ENCODE data around the gene UBTD1. TPM values are rescaled to one million over a fixed set of nuclear protein-coding genes. Genes with fewer than 3 reads are reported as not detected.
"Not testable (repeated sequence)": the region's sequence is repeated elsewhere in the genome, so short reads cannot be mapped to it uniquely, and the experiment has no call there.

UBTD1 gene
- total RNA-seq, 1 donor from 2014 or later, result 1.7 TPM

DNA sequence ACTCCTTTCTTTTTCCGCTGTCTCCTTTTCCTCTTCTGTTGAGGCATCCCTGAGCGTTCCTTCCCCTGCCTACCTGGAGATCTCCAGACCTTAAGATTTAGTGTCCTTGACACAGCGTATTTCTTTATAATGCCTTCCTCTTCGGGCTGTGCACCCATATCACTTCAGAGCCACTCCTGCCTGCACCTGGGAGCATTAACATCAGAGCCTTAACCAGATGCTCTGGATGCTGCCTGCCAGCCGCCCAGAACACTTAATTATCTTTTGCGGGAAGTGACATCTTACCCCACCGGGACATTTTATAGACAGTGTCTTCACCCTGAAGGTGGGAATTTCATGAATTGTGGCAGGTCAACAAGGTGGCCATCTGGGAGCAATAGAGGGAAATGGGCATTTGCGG lies 24.2 kb downstream of the UBTD1 start:
- intact Hi-C loops (cut with micrococcal nuclease), result no loop called here
- no peaks in the 10 kb centered on the region for H3K4me1 Mint-ChIP-seq (ENCODE audit: low read depth)
- H3K36me3 Mint-ChIP-seq (ENCODE audit: low read depth), result no peaks in the 10 kb centered on the region
- no peak overlapping the region for H3K4me3 Mint-ChIP-seq
- no peak overlapping the region for H3K27ac Mint-ChIP-seq
- peaks cover 16% of the 10 kb centered on the region for H3K27me3 Mint-ChIP-seq (ENCODE audit: insufficient read depth)
- no peaks in the 10 kb centered on the region for H3K9me3 Mint-ChIP-seq
- DNase-seq (ENCODE audit: low spot score), result no peak

DNA sequence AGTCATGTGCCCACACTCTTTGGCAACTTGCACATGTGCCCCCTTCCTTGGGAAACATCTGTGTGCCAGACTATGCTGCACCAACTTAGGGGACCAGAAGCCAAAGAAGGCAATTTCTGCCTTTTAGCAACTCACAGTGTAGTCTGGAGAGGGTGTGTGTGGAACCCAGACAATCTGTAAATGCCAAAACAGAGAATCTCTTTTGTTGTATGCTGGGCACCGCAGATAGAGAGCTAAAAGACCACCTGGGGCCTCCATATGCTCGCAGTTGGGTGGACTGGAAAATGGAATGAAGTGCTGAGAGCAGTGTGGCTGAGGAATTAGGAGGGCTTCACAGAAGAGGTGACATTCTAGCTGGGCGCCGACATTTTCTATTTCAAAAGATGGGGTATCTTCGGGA lies 26.4 kb downstream of the UBTD1 start:
- no peaks in the 10 kb centered on the region for H3K9me3 Mint-ChIP-seq

DNA sequence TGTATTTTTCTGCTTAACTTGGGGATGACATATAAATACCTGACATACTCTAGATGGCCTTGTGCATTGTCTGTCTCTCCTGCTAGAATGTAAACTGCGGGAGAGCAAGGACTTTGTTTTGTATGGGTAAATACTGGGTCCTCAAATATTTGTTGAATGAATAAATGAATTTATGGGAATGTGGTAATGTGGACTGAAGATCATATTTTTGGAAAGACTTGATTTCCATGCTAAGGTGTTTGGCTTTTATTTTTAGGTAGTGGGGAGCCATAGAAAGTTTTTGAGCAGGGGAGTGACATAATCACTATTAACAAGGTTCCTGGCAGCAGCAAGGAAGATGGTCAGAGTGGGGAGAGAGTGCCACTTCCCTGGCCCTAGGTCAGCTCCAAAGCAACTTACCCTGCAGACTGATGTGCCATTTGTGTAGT lies 27.0 kb downstream of the UBTD1 start:
- no peaks in the 10 kb centered on the region for H3K36me3 Mint-ChIP-seq (ENCODE audit: low read depth)
- H3K4me1 Mint-ChIP-seq (ENCODE audit: low read depth), result no peaks in the 10 kb centered on the region
- H3K4me3 Mint-ChIP-seq, result no peak overlapping the region
- peaks cover 14% of the 10 kb centered on the region for H3K27me3 Mint-ChIP-seq (ENCODE audit: insufficient read depth)
- H3K27ac Mint-ChIP-seq, result no peak overlapping the region
- intact Hi-C loops (cut with micrococcal nuclease), result no loop called here
- H3K9me3 Mint-ChIP-seq, result no peaks in the 10 kb centered on the region
- no peak for DNase-seq (ENCODE audit: low spot score)

More for the DNA sequence above, 26.4 kb downstream of the UBTD1 start:
- intact Hi-C loops (cut with micrococcal nuclease), result no loop called here
- Mint-ChIP-seq H3K36me3 (ENCODE audit: low read depth) (no peaks in the 10 kb centered on the region), H3K27me3 (ENCODE audit: insufficient read depth) (peaks cover 16% of the 10 kb centered on the region), H3K4me1 (ENCODE audit: low read depth) (no peaks in the 10 kb centered on the region), H3K4me3 (no peak overlapping the region), H3K27ac (no peak overlapping the region)
- no peak for DNase-seq (ENCODE audit: low spot score)

DNA sequence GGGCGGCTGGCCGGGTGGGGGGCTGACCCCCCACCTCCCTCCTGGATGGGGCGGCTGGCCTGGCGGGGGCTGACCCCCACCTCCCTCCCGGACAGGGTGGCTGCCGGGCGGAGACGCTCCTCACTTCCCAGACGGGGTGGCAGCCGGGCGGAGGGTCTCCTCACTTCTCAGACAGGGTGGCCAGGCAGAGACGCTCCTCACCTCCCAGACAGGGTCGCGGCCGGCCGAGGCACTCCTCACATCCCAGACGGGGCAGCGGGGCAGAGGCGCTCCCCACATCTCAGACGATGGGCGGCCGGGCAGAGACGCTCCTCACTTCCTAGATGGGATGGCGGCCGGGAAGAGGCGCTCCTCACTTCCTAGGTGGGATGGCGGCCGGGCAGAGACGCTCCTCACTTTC lies 30.2 kb downstream of the UBTD1 start:
- DNase-seq (ENCODE audit: low spot score); H3K27ac Mint-ChIP-seq; H3K36me3 Mint-ChIP-seq (ENCODE audit: low read depth); H3K9me3 Mint-ChIP-seq; H3K4me1 Mint-ChIP-seq (ENCODE audit: low read depth); H3K27me3 Mint-ChIP-seq (ENCODE audit: insufficient read depth); H3K4me3 Mint-ChIP-seq; intact Hi-C loops (cut with micrococcal nuclease): not testable (repeated sequence)

DNA sequence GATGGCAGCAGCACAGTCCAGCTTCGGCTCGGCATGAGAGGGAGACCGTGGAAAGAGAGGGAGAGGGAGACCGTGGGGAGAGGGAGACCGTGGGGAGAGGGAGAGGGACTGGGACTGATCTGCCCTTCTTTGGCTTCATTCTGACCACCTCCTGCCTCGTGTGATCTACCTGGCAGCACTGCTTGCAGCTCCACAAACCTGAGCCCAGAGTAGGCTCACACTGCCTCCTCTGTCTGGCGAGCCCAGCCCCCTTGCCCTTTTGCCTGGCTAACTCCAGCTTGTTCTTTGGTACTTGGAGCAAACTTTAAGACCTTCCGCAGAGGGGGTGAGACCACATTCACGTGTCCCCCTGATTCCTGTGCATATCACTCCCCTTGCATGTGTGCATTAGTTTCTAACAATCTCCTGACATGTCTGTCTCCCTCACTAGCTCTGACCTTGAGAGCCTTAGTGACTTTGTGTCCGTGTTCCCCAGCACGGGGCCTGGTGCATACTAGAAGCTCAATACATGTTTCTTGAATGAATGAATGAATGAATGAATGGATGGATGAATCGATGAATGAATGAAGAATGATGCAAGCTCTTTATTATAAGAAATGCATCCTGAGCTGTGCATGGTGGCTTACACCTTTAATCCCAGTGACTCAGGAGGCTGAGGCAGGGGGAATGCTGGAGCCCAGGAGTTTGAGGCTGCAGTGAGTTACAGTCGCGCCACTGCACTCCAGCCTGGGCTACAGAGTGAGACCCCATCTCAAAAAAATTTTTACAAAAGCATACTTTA lies 31.2 kb downstream of the UBTD1 start:
- Mint-ChIP-seq H3K9me3 (no peaks in the 10 kb centered on the region), H3K4me1 (ENCODE audit: low read depth) (no peaks in the 10 kb centered on the region), H3K27ac (no peak overlapping the region), H3K36me3 (ENCODE audit: low read depth) (no peaks in the 10 kb centered on the region), H3K4me3 (no peak overlapping the region), H3K27me3 (ENCODE audit: insufficient read depth) (peaks cover 6% of the 10 kb centered on the region)
- intact Hi-C loops (cut with micrococcal nuclease), result no loop called here
- no peak for DNase-seq (ENCODE audit: low spot score)

DNA sequence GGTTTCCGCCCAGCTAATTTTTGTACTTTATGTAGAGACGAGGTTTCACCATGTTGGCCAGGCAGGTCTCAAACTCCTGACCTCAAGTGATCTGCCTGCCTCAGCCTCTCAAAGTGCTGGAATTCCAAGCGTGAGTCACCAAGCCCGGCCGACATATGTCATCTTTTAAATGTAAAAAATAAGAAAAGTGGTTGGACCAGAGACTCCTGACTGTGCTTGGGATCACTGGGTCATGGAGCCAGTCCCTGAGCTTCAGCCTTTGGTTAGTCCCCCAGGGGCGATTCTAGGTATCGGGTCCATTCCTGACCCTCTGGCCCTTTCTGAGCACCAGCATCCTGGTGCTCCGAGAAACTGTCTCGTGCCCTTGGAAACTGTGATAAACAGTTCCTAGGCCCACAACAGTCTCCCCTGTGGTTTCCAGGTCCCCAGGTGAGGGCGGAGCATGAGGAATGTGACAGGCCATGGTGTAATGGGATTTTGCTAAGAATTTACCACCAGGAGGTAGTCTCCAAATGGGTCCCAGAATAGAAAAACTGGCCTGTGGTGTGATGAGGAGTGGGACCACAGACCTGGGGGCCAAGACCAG lies 32.8 kb downstream of the UBTD1 start:
- DNase-seq (ENCODE audit: low spot score), result no peak
- H3K4me3 Mint-ChIP-seq, result no peak overlapping the region
- H3K27ac Mint-ChIP-seq, result no peak overlapping the region
- H3K27me3 Mint-ChIP-seq (ENCODE audit: insufficient read depth), result peaks cover 4% of the 10 kb centered on the region
- H3K9me3 Mint-ChIP-seq, result no peaks in the 10 kb centered on the region
- intact Hi-C loops (cut with micrococcal nuclease), result no loop called here
- H3K4me1 Mint-ChIP-seq (ENCODE audit: low read depth), result no peaks in the 10 kb centered on the region
- no peaks in the 10 kb centered on the region for H3K36me3 Mint-ChIP-seq (ENCODE audit: low read depth)

DNA sequence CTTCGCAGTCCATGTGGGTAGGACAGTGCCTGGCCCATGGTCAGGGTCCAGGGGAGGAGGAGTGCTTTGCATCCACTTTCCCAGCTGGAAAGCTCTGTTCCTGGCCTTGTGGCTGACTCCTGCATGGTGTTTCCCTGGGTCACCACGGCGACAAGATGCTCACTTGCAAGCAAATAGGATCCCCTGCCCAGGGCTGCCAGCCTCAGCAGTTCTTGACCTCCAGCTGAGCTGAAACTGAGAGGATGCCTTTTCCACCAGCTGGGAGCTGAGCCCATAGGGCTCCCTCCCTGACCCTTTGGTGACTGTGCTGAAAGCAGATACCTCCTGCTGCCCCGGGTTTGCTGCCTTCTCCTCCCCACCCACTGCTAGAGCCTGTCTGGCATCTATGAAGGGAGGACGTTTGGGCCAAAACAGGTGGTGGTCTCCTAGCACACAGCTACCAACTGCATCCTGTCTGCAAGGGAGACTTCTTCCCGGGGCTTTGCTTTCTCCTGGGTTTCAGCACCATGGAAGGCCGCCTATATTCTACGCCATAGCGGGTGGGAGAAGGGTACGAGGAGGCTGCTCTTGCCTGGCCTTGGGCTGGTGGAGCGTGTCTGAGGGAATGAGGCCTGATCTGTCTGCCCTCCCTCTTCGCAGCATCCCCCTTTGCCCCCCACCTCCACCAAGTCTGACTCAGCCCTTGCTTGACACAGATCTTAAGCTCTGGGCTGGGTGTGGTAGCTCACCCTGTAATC lies 34.4 kb downstream of the UBTD1 start:
- Mint-ChIP-seq H3K4me3 (no peak overlapping the region), H3K36me3 (ENCODE audit: low read depth) (no peaks in the 10 kb centered on the region), H3K9me3 (no peaks in the 10 kb centered on the region), H3K27ac (no peak overlapping the region), H3K27me3 (ENCODE audit: insufficient read depth) (peaks cover 4% of the 10 kb centered on the region), H3K4me1 (ENCODE audit: low read depth) (no peaks in the 10 kb centered on the region)
- intact Hi-C loops (cut with micrococcal nuclease), result no loop called here
- no peak for DNase-seq (ENCODE audit: low spot score)

DNA sequence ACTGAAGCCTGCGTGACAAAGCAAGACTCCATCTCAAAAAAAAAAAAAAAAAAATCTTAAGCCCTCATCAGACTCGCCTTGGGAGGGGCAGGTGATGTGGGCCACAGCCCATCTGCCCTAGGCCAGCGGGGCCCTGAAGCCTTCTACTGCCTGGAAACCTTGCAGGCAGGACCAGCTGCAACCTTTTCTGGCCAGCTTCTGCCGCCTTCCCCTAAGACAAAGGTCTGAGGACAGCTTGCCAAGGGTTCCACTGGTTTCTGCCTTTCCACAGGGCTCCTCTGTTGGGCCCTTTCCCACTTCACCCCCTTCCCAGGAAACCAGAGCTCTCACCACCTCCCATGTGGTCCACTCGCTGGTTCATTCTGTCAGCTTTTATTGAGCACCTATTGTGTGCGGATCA lies 35.2 kb downstream of the UBTD1 start:
- no peak for DNase-seq (ENCODE audit: low spot score)
- H3K27ac Mint-ChIP-seq, result no peak overlapping the region
- intact Hi-C loops (cut with micrococcal nuclease), result loop anchor here (1.0 kb wide), 1 partner anchor 19 kb away; no protein-coding TSS in a partner anchor
- H3K36me3 Mint-ChIP-seq (ENCODE audit: low read depth), result no peaks in the 10 kb centered on the region
- no peaks in the 10 kb centered on the region for H3K9me3 Mint-ChIP-seq
- peaks cover 4% of the 10 kb centered on the region for H3K27me3 Mint-ChIP-seq (ENCODE audit: insufficient read depth)
- H3K4me3 Mint-ChIP-seq, result no peak overlapping the region
- H3K4me1 Mint-ChIP-seq (ENCODE audit: low read depth), result no peaks in the 10 kb centered on the region

DNA sequence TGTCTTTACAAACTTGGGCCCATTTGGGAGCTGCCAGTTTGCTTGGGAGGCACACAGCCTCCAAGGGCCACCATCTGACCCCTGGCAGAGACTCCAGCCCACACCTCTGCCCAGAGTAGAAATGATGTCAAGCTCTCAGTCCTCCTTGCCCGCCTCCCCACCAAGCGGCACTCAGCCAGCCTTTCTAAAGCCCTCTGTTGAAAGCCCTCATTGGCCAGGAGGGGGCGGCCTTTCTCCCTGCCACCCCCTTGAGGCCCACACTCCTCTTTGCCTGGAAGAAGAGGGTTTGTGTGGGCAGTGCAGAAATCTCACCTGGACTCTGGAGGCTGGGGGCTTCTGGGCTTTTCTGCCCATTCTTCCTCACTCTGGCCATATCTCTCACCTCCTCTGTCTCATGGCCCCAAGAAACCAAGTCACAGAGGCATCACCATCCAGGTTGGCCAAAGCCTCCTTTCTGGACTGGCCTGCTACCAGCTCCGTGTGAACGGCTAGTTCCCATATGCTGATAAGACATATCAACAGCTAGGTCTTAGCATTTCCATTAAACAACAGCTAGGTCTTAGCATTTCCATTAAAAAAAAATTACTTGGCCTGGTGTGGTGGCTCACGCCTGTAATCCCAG lies 36.1 kb downstream of the UBTD1 start:
- Mint-ChIP-seq H3K27me3 (ENCODE audit: insufficient read depth) (peaks cover 2% of the 10 kb centered on the region), H3K4me3 (no peak overlapping the region), H3K9me3 (no peaks in the 10 kb centered on the region), H3K36me3 (ENCODE audit: low read depth) (no peaks in the 10 kb centered on the region), H3K4me1 (ENCODE audit: low read depth) (no peaks in the 10 kb centered on the region), H3K27ac (no peak overlapping the region)
- intact Hi-C loops (cut with micrococcal nuclease), result loop anchor here (1.0 kb wide), 1 partner anchor 18 kb away; no protein-coding TSS in a partner anchor
- DNase-seq (ENCODE audit: low spot score), result no peak

DNA sequence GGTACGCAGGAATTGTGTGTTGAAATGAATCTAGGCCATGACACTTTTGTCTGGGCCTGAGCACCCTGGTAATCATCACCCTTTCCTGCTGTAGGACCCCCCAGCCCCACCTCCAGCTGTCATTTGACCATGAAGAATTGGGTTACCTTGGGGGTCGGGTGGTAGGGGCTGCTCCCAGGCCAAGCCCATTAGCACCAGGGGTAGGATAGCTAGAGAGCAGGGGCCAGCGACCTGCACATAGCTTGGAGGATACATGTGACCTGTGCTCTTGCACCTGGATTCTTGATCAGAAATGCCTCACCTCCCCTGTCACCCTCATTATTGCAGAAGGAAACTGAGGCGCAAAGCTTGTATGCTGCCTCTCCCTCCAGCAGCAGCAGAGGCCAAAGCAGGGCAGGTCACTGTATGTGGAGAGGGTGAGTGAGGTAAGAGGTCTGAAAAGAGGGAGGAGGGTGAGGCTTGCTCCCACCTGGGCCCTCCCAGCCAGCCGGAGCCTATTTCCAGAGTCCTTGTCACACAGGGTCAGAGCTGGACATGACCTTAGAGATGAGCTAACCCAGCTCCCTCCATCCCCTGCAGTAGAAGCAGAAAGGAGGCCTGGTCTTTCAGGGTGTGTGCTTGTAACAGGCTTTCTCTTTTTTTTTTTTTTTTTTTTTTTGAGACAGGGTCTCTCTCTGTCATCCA lies 38.6 kb downstream of the UBTD1 start:
- no peak overlapping the region for H3K4me3 Mint-ChIP-seq
- no peaks in the 10 kb centered on the region for H3K9me3 Mint-ChIP-seq
- DNase-seq (ENCODE audit: low spot score), result no peak
- H3K4me1 Mint-ChIP-seq (ENCODE audit: low read depth), result peaks cover 5% of the 10 kb centered on the region
- peaks cover 5% of the 10 kb centered on the region for H3K27me3 Mint-ChIP-seq (ENCODE audit: insufficient read depth)
- no peak overlapping the region for H3K27ac Mint-ChIP-seq
- no peaks in the 10 kb centered on the region for H3K36me3 Mint-ChIP-seq (ENCODE audit: low read depth)
- intact Hi-C loops (cut with micrococcal nuclease), result no loop called here

DNA sequence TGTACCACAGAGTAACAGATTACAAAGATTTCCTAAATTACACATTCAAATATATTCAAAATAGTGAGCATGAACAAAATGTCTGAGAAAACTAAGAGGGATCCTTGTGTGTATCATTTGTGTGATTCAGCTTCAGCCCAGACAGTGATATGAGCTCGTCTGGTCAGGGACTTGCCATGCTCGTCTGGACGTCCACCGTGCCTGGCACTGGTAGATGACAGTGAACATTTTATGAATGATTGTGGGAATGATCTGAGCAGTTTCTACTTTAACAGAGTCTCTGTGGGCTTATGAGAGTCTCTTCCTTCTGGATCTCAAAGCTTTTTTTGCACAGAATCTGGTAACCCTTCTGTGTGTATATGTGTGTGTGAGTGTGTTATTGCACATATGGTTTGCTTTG lies 39.7 kb downstream of the UBTD1 start:
- Mint-ChIP-seq H3K36me3 (ENCODE audit: low read depth) (no peaks in the 10 kb centered on the region), H3K9me3 (no peaks in the 10 kb centered on the region), H3K27ac (no peak overlapping the region), H3K27me3 (ENCODE audit: insufficient read depth) (peaks cover 3% of the 10 kb centered on the region), H3K4me1 (ENCODE audit: low read depth) (peaks cover 16% of the 10 kb centered on the region), H3K4me3 (no peak overlapping the region)
- intact Hi-C loops (cut with micrococcal nuclease), result no loop called here
- no peak for DNase-seq (ENCODE audit: low spot score)

DNA sequence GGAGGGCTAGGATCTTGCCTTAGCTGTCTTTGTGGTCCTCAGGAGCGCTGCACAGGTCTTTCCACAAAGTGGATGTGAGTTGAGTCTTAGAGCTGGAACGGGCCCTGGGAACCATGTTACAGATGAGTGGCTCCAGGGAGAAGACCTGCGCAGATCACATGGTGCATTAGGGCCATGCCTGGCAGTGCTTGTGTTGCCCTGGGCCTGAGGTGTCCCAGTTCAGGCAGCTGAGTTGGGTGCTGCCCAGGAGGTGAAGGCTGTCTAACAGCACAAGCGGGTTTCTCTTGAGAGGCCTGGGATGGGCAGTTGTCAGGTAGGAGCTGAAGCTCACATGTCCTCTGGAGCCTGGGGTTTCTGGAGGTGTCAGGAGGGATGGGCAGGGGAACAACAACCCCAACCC lies 40.1 kb downstream of the UBTD1 start:
- no peak overlapping the region for H3K27ac Mint-ChIP-seq
- no peak for DNase-seq (ENCODE audit: low spot score)
- peaks cover 20% of the 10 kb centered on the region for H3K4me1 Mint-ChIP-seq (ENCODE audit: low read depth)
- peaks cover 2% of the 10 kb centered on the region for H3K27me3 Mint-ChIP-seq (ENCODE audit: insufficient read depth)
- intact Hi-C loops (cut with micrococcal nuclease), result no loop called here
- no peak overlapping the region for H3K4me3 Mint-ChIP-seq
- H3K36me3 Mint-ChIP-seq (ENCODE audit: low read depth), result no peaks in the 10 kb centered on the region
- no peaks in the 10 kb centered on the region for H3K9me3 Mint-ChIP-seq

Data from activated T-helper 1 cell treated with anti-CD3 and anti-CD28 coated beads, Interleukin-12 subunit alpha, Interleukin-12 subunit beta, Interleukin-2, Interleukin-4 antibody, amounts not matched to agents 30 ng/mL and 10 ng/mL and 1 ng/mL, durations not matched to agents 14 hours and 24 hours and 36 hours (primary cell).